ENCODE results near the gene DYRK1B. TPM values are rescaled to one million over a fixed set of nuclear protein-coding genes. Genes with fewer than 3 reads are reported as not detected.

DYRK1B gene
- total RNA-seq, 1 donor from 2014 or later, result 54.0 TPM

GRCh38 chr19:39807846-39808364 lies 26.1 kb downstream of the DYRK1B start:
- no peak overlapping the region for H3K4me3 Mint-ChIP-seq
- peaks cover 2% of the 10 kb centered on the region for H3K4me1 Mint-ChIP-seq
- H3K36me3 Mint-ChIP-seq, result no peaks in the 10 kb centered on the region
- peaks cover 4% of the 10 kb centered on the region for H3K27me3 Mint-ChIP-seq (ENCODE audit: low read depth)
- DNase-seq (ENCODE audit: low spot score in 2 of 2, unreplicated experiment in 2 of 2), result no peak
- no peak for TF ChIP-seq CTCF (IDR thresholded peaks at IDR 0.05; ENCODE audit: unreplicated experiment)
- H3K9me3 Mint-ChIP-seq, result peaks cover 8% of the 10 kb centered on the region
- no peak overlapping the region for H3K27ac Mint-ChIP-seq

- Mint-ChIP-seq H3K36me3 (no peaks in the 10 kb centered on the region), H3K27ac (no peak overlapping the region), H3K4me1 (peaks cover 5% of the 10 kb centered on the region), H3K4me3 (no peak overlapping the region), H3K9me3 (peaks cover 8% of the 10 kb centered on the region), H3K27me3 (ENCODE audit: low read depth) (peaks cover 9% of the 10 kb centered on the region)
- DNase-seq (ENCODE audit: low spot score in 2 of 2, unreplicated experiment in 2 of 2), result no peak
- TF ChIP-seq CTCF (IDR thresholded peaks at IDR 0.05; ENCODE audit: unreplicated experiment), result no peak
Measured at GRCh38 chr19:39805104-39805503, 28.9 kb downstream of the DYRK1B start.

- peaks cover 5% of the 10 kb centered on the region for H3K4me1 Mint-ChIP-seq
- no peak overlapping the region for H3K4me3 Mint-ChIP-seq
- no peak for TF ChIP-seq CTCF (IDR thresholded peaks at IDR 0.05; ENCODE audit: unreplicated experiment)
- H3K36me3 Mint-ChIP-seq, result no peaks in the 10 kb centered on the region
- no peak overlapping the region for H3K27ac Mint-ChIP-seq
- DNase-seq (ENCODE audit: low spot score in 2 of 2, unreplicated experiment in 2 of 2), result no peak
- H3K9me3 Mint-ChIP-seq, result peaks cover 1% of the 10 kb centered on the region
- peaks cover 12% of the 10 kb centered on the region for H3K27me3 Mint-ChIP-seq (ENCODE audit: low read depth)
Measured at GRCh38 chr19:39802958-39803357, 31.0 kb downstream of the DYRK1B start.

- Mint-ChIP-seq H3K27ac (no peak overlapping the region), H3K36me3 (no peaks in the 10 kb centered on the region), H3K27me3 (ENCODE audit: low read depth) (peaks cover 34% of the 10 kb centered on the region), H3K9me3 (no peaks in the 10 kb centered on the region), H3K4me1 (no peaks in the 10 kb centered on the region), H3K4me3 (no peak overlapping the region)
- no peak for TF ChIP-seq CTCF (IDR thresholded peaks at IDR 0.05; ENCODE audit: unreplicated experiment)
- DNase-seq (ENCODE audit: low spot score in 2 of 2, unreplicated experiment in 2 of 2), result no peak
Measured at GRCh38 chr19:39797083-39797482, 36.9 kb downstream of the DYRK1B start.

- TF ChIP-seq CTCF (IDR thresholded peaks at IDR 0.05; ENCODE audit: unreplicated experiment), result no peak
- H3K27ac Mint-ChIP-seq, result no peak overlapping the region
- no peak overlapping the region for H3K4me3 Mint-ChIP-seq
- no peaks in the 10 kb centered on the region for H3K4me1 Mint-ChIP-seq
- H3K27me3 Mint-ChIP-seq (ENCODE audit: low read depth), result peaks cover 34% of the 10 kb centered on the region
- no peaks in the 10 kb centered on the region for H3K9me3 Mint-ChIP-seq
- no peak for DNase-seq (ENCODE audit: low spot score in 2 of 2, unreplicated experiment in 2 of 2)
- H3K36me3 Mint-ChIP-seq, result no peaks in the 10 kb centered on the region
Measured at GRCh38 chr19:39796000-39796498, 37.9 kb downstream of the DYRK1B start.

GRCh38 chr19:39795001-39795400 lies 39.0 kb downstream of the DYRK1B start:
- Mint-ChIP-seq H3K4me1 (no peaks in the 10 kb centered on the region), H3K4me3 (no peak overlapping the region), H3K27ac (no peak overlapping the region), H3K27me3 (ENCODE audit: low read depth) (peaks cover 29% of the 10 kb centered on the region), H3K9me3 (no peaks in the 10 kb centered on the region), H3K36me3 (no peaks in the 10 kb centered on the region)
- DNase-seq (ENCODE audit: low spot score in 2 of 2, unreplicated experiment in 2 of 2), result no peak
- no peak for TF ChIP-seq CTCF (IDR thresholded peaks at IDR 0.05; ENCODE audit: unreplicated experiment)

Data from mesothelial cell of epicardium (in vitro differentiated cells).